Suprapubic skin (tissue), 3 donors: ENCODE measurements around the gene OLA1.

Experiments
- CTCF ChIP-seq, 2 donors: fragments of 200-600 bp in 1 of 2; fragments of 450-650 bp in 1 of 2; sonication (generic) in 1 of 2; IDR thresholded peaks; one replicate each; pipeline ENCODE4 v1.5.1; 2016 to 2019; ENCODE audit warnings: antibody characterized with exemption in 2 of 2, mild to moderate bottlenecking in 1 of 2, moderate library complexity in 1 of 2
- EP300 ChIP-seq: sonication (generic); formaldehyde crosslinking; IDR thresholded peaks from one replicate; pipeline ENCODE4 v1.6.1; 2017; ENCODE audit warnings: antibody characterized with exemption

GRCh38 chr2:174122185-174122584 is 126.1 kb downstream of the OLA1 start:
- TF ChIP-seq CTCF (IDR thresholded peaks at IDR 0.05) (no peak), EP300 (no peak)
